Stimulated activated CD4-positive, alpha-beta T cell treated with anti-CD3 and anti-CD28 coated beads, Interleukin-1b, Interleukin-23, amount 100 ng/mL, for 24 hours (primary cell): ENCODE results near the gene SLC46A2.

Source experiments
- DNase-seq, 4 experiments: peaks; one replicate each; pipeline ENCODE4 v3.0.0-alpha.2; 2020; ENCODE audit warnings: low read depth in 4 of 4, low spot score in 1 of 4

SLC46A2 gene

GRCh38 chr9:112890106-112891081, at the start of gene SLC46A2:
Gene SLC46A2, minus strand, starts transcription at chr9:112890876. Its CDS starts 195 bp downstream, at chr9:112890681.
- DNase-seq = no peak

- DNase-seq = no peak
Measured at GRCh38 chr9:112939418-112939817, 48.7 kb upstream of the SLC46A2 start.

- DNase-seq = no peak
Measured at GRCh38 chr9:112933696-112934095, 43.0 kb upstream of the SLC46A2 start.

GRCh38 chr9:112925058-112925641, 34.5 kb upstream of the SLC46A2 start:
- no peak for DNase-seq

- no peak for DNase-seq
Measured at GRCh38 chr9:112921549-112921948, 30.9 kb upstream of the SLC46A2 start.

- no peak for DNase-seq
Measured at GRCh38 chr9:112917987-112918362, 27.3 kb upstream of the SLC46A2 start.

GRCh38 chr9:112917047-112917986, 26.6 kb upstream of the SLC46A2 start:
- no peak for DNase-seq

- DNase-seq = no peak
Measured at GRCh38 chr9:112914524-112914923, 23.8 kb upstream of the SLC46A2 start.

GRCh38 chr9:112913326-112913725, 22.6 kb upstream of the SLC46A2 start:
- DNase-seq = no peak

- no peak for DNase-seq
Measured at GRCh38 chr9:112912636-112913035, 22.0 kb upstream of the SLC46A2 start.

GRCh38 chr9:112911736-112912135, 21.1 kb upstream of the SLC46A2 start:
- no peak for DNase-seq

- DNase-seq = no peak
Measured at GRCh38 chr9:112905084-112905483, 14.4 kb upstream of the SLC46A2 start.

GRCh38 chr9:112900901-112901300, 10.2 kb upstream of the SLC46A2 start:
- DNase-seq = no peak

GRCh38 chr9:112900488-112900887, 9.8 kb upstream of the SLC46A2 start:
- DNase-seq = no peak

- no peak for DNase-seq
Measured at GRCh38 chr9:112898872-112899311, 8.2 kb upstream of the SLC46A2 start.

GRCh38 chr9:112896131-112896530, 5.5 kb upstream of the SLC46A2 start:
- DNase-seq = no peak

GRCh38 chr9:112894699-112895098, 4.0 kb upstream of the SLC46A2 start:
- no peak for DNase-seq

GRCh38 chr9:112894041-112894440, 3.4 kb upstream of the SLC46A2 start:
- no peak for DNase-seq

- DNase-seq = no peak
Measured at GRCh38 chr9:112892981-112893380, 2.3 kb upstream of the SLC46A2 start.

GRCh38 chr9:112891521-112891920, 845 bp upstream of the SLC46A2 start:
- DNase-seq = no peak

- no peak for DNase-seq
Measured at GRCh38 chr9:112887381-112887780, 3.3 kb downstream of the SLC46A2 start.
